Measurements from ENCODE around the gene RNASE9. TPM values are rescaled to one million over a fixed set of nuclear protein-coding genes. Genes with fewer than 3 reads are reported as not detected.
"Not testable (repeated sequence)": the region's sequence is repeated elsewhere in the genome, so short reads cannot be mapped to it uniquely, and the experiment has no call there.

RNASE9 gene
- total RNA-seq, 1 experiment from 2014 or later = not detected

DNA sequence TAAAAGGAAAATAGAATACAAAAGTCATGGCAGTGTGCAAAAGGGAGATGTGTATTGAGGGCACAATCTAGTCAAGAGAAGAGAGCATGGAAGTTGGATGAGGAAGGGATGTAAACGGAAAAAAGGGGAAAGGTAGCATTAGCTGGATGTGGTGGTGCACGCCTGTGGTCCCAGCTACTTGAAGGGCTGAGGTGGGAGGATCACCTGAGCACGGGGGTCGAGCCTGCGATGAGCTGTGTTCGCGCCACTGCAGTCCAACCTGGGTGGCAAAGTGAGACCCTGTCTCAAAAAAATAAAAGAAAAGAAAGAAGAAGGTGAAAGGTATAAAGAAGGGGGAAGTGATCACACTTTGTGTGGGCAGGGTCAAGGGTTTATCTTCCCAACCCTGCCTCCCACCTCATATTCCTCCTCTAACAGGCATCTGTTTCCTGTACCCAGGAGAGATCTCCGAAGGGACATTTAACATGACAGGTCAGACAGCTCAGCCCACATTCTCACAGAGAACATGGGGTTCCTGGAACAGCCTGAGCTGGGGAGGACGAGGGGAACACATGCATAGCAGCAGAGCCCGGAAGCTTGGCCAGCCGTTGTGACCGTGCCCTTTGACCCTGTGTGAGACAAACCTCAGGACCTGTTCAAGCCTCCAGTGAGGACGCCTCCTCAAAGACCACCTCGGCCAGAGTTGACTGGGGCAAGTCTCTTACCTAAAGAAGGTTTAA lies 18.1 kb upstream of the RNASE9 start:
- DNase-seq (ENCODE audit: extremely low read depth, low read depth) = no peak

DNA sequence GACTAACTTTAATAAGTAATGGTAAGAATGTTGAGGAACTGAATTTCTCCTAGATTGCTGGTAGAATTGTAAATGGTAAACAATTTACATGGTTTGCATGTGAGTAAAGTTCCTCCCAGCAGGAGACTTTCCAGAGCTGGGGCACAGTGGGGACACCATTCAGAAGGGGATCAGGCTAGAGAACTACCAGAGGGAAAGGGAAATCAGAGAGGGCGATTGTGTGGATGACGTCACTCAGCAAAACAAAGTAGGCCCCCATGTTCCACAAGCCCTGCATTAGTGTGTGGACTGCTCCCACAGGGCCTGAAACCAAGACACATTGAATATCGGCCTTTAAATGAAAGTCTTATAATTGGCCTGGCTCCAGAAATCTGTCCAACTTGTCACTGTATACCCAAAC lies 17.5 kb upstream of the RNASE9 start:
- DNase-seq (ENCODE audit: extremely low read depth, low read depth) = no peak

- DNase-seq (ENCODE audit: extremely low read depth, low read depth) = not testable (repeated sequence)
These were observed 11.6 kb upstream of the RNASE9 start for GRCh38 chr14:20572382-20572990.

GRCh38 chr14:20570720-20571119 lies 9.9 kb upstream of the RNASE9 start:
- not testable (repeated sequence) for DNase-seq (ENCODE audit: extremely low read depth, low read depth)

DNA sequence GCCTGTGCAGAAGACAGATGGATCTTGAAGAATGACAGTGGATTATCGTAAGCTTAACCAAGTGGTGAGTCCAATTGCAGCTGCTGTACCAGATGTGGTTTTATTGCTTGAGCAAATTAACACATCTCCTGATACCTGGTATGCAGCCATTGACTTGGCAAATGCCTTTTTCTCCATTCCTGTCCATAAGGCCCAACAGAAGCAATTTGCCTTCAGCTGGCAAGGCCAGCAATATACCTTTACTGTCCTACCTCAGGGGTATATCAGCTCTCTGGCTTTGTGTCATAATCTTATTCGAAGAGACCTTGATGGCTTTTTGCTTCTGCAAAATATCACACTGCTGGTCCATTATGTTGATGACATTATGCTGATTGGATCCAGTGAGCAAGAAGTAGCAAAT lies 9.0 kb upstream of the RNASE9 start:
- not testable (repeated sequence) for DNase-seq (ENCODE audit: extremely low read depth, low read depth)

- DNase-seq (ENCODE audit: extremely low read depth, low read depth) = no peak
These were observed 8.2 kb upstream of the RNASE9 start for GRCh38 chr14:20569066-20569465.

GRCh38 chr14:20568393-20568792 lies 7.5 kb upstream of the RNASE9 start:
- no peak for DNase-seq (ENCODE audit: extremely low read depth, low read depth)

- not testable (repeated sequence) for DNase-seq (ENCODE audit: extremely low read depth, low read depth)
These were observed 6.4 kb upstream of the RNASE9 start for GRCh38 chr14:20567199-20567598.

DNA sequence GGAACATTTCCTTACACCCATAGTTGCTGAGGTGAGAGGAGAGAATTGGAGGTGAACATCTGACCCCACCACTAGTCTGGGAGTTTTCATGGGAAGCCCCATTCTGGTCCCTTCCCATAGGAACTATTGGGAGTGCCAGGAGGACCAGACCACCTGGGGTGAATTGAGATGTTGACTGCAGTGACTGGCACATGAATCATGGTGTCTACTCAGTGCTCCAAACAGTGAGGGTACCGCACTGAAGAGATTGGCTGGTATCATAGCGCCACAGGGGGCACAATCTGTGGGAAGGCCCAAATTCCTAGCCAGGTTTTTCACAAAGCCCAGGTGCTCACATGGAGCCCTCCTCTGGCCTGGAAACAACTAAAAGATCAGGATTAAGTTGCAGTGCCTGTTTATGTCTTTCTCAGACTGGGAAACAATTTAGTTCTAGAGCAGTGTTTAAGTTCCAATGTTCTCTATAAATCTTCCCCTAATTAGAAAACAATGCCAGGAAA lies 3.7 kb upstream of the RNASE9 start:
- no peak for DNase-seq (ENCODE audit: extremely low read depth, low read depth)

GRCh38 chr14:20563971-20564370 lies 3.1 kb upstream of the RNASE9 start:
- no peak for DNase-seq (ENCODE audit: extremely low read depth, low read depth)

DNA sequence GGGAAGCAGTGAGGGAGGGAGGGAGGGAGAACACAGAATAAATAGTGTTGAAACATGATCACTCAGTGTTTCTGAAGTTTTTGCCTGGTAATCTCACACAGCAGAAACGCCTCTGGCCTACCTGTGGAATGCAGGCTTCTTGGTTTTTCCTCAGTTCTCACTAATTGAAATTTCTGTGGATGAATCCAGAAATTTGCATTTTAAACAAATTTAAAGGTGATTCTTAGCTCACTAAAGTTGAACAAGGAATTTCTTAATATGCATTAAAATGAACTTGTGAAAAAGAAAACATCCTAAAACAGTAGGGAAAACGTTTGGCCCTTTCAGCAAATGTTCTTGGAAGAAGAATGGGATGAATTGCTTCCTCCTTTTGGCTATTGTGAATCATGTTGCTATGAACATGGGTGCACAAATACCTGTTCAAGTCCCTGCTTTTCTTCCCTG lies 1.4 kb downstream of the RNASE9 start:
- no peak for DNase-seq (ENCODE audit: extremely low read depth, low read depth)

GRCh38 chr14:20557212-20557542 lies 3.7 kb downstream of the RNASE9 start:
- DNase-seq (ENCODE audit: extremely low read depth, low read depth) = no peak

GRCh38 chr14:20556500-20557211 lies 4.2 kb downstream of the RNASE9 start:
- DNase-seq (ENCODE audit: extremely low read depth, low read depth) = no peak

GRCh38 chr14:20555845-20556244 lies 5.0 kb downstream of the RNASE9 start:
- no peak for DNase-seq (ENCODE audit: extremely low read depth, low read depth)

DNA sequence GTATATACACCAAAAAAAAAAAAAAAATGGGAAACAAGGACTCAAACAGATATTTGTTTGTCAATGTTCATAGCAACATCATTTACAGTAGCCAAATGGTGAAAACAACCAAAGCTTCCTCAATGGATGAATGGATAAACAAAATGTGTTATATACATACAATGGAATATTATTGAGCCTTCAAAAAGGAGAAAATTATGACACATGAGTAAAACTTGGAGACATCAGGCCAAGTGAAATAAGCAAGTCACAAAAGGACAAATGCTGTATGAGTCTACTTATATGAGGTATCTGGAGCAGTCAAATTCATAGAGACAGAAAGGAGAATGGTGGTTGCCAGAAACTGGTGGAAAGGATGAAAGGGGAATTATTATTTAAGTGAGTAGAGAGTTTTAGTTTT lies 7.8 kb downstream of the RNASE9 start:
- DNase-seq (ENCODE audit: extremely low read depth, low read depth) = no peak

DNA sequence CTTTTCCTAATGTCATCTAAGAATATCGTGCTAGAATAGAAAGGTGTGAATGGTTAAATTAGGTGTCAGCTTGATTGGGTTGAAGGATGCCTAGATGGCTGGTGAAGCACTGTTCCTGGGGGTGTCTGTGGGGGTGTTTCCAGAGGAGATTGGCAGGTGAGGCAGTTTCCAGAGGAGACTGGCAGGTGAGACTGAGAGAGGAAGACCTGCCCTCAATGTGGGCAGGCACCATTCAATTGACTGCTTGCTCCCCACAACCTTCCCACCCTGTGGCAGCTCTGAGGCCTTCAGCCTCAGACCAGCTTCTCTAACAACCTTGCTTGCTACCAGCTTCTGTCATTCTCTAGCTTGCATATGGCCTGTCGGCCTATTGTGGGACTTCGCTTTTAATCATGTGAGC lies 9.2 kb downstream of the RNASE9 start:
- no peak for DNase-seq (ENCODE audit: extremely low read depth, low read depth)

- DNase-seq (ENCODE audit: extremely low read depth, low read depth) = no peak
These were observed 9.9 kb downstream of the RNASE9 start for GRCh38 chr14:20550926-20551325.

DNA sequence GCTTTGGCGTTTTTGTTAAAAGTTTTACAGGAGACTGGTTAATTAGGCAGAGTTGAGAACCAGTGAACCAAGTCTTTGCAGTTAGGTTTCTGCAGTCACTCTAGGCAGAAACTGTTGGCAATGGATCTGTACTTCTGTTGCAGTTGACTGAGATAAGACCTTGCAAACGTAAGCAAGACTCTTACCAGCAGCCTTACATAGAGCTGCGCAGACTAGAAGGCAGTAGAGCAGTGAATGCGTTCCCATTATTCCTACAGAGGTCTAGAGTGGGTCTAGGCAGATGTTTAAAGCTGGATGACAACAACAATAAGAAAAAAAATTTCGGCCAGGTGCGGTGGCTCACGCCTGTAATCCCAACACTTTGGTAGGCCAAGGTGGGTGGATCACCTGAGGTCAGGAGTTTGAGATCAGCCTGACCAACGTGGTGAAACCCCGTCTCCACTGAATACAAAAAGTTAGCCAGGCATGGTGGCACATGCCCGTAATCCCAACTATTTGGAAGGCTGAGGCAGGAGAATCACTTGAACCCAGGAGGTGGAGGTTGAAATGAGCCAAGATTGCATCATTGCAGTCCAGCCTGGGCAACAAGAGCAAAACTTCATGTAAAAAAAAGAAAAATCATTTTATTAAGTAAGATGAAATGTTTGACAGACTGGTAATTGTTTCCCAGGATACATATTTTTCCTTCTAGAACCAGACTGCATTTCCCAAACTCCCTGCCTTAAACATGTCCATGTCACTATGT lies 12.3 kb downstream of the RNASE9 start:
- no peak for DNase-seq (ENCODE audit: extremely low read depth, low read depth)

DNA sequence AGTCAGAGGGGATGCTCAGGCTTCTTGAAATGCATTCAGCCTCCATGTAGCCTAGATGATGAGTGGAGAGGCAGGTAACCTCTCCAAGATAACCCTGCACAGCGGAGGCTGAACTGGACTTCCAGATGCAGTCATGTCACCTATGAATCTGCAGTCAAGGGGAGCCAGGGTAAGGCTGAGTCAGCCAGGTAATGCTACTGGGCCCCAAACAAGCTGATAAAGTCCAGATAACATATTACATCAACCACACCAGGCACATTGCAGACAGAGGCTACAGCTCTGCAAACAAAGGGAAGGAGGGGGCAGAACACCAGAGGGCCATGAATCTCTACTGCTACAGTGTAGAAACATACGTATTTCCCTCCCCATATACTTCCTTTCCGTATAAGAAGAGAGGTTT lies 14.0 kb downstream of the RNASE9 start:
- no peak for DNase-seq (ENCODE audit: extremely low read depth, low read depth)

DNA sequence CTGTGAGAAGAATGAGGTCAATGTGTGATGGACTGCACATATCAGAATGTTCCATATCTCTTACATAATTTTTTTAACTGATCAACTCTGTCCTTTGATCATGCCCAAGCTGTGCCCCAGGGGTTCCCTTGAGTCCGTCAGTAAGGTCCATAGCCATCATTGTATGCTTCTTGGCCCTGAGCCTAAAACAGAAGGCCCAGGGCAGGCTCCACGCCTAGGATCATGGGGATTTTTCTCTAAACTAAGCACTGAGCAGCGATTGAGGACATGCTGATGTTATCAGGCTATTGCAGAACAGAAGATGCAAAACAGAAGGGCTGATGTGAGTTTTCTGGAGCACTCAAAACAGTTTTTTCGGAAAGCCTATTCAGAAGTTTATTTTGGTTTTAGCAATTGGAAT lies 20.9 kb downstream of the RNASE9 start:
- DNase-seq (ENCODE audit: extremely low read depth, low read depth) = no peak

All from NCI-H460 (cell line).